GM12864 (cell line): ENCODE data around the gene ZCCHC3.
A peak's percentile ranks its signal among the peaks of the same experiment; 100 is the strongest.

Source experiments
- DNase-seq: peaks from one replicate; pipeline ENCODE4 v3.0.0-alpha.2; 2011; ENCODE audit warnings: low read depth
- H3K4me3 ChIP-seq: 2 replicates; pipeline ENCODE4 v1.5.1; 2011; ENCODE audit warnings: mild to moderate bottlenecking, low read depth, low read length, control low read depth
- CTCF ChIP-seq: IDR thresholded peaks from 2 replicates; pipeline ENCODE4 v1.5.1; 2011; ENCODE audit warnings: low read depth, mild to moderate bottlenecking, moderate library complexity, low read length, control low read depth, inconsistent platforms; ENCODE audit errors: missing control alignments

The ZCCHC3 gene

GRCh38 chr20:325889-326644 is 28.7 kb downstream of the ZCCHC3 start:
- DNase-seq = no peak
- no peak for TF ChIP-seq CTCF
- peak overlapping the region; percentile 76 for H3K4me3 ChIP-seq

GRCh38 chr20:326645-327185 is 29.3 kb downstream of the ZCCHC3 start:
- peak overlapping the region; percentile 76 for H3K4me3 ChIP-seq
- no peak for TF ChIP-seq CTCF
- DNase-seq = no peak

- peak overlapping the region; percentile 76 for H3K4me3 ChIP-seq
- DNase-seq = peak; percentile 46
Observed at GRCh38 chr20:327186-328026, 30.0 kb downstream of the ZCCHC3 start.

GRCh38 chr20:328027-328974 is 30.9 kb downstream of the ZCCHC3 start:
- no peak for DNase-seq
- TF ChIP-seq CTCF = no peak

More at GRCh38 chr20:327186-328026, 30.0 kb downstream of the ZCCHC3 start:
- TF ChIP-seq CTCF = no peak

GRCh38 chr20:328975-329695 is 31.8 kb downstream of the ZCCHC3 start:
- no peak overlapping the region for H3K4me3 ChIP-seq
- no peak for TF ChIP-seq CTCF
- DNase-seq = no peak

More at GRCh38 chr20:328027-328974, 30.9 kb downstream of the ZCCHC3 start:
- peak overlapping the region; percentile 76; the same call in 1 of the 2 replicates for H3K4me3 ChIP-seq

- no peak for DNase-seq
- H3K4me3 ChIP-seq = no peak overlapping the region
- TF ChIP-seq CTCF = no peak
Observed at GRCh38 chr20:329851-330232, 32.5 kb downstream of the ZCCHC3 start.
